Keratinocyte (primary cell): Measurements from ENCODE around the gene GDAP1L1. TPM values are rescaled to one million over a fixed set of nuclear protein-coding genes. Genes with fewer than 3 reads are reported as not detected.

Source experiments
- DNase-seq: peaks from one replicate; pipeline ENCODE4 v3.0.0-alpha.2; 2011; ENCODE audit warnings: low read depth, missing footprints, low spot score
- FAIRE-seq: peaks from 2 replicates; lab custom pipeline; 2011; peaks lifted over from hg19 to GRCh38; lab: Jason Lieb, UNC
- H2AFZ ChIP-seq: 2 replicates; pipeline ENCODE4 v1.6.0; 2012; ENCODE audit warnings: low read length, control low read depth, inconsistent platforms; ENCODE audit not compliant: control insufficient read depth
- H3K27ac ChIP-seq: 2 replicates; pipeline ENCODE4 v1.5.1; 2011; ENCODE audit warnings: low read length; ENCODE audit not compliant: control insufficient read depth, insufficient read depth
- H3K27me3 ChIP-seq: 3 replicates; pipeline ENCODE4 v1.6.0; 2011; ENCODE audit warnings: low read length; ENCODE audit not compliant: control insufficient read depth, insufficient read depth; ENCODE audit errors: extremely low read depth
- H3K36me3 ChIP-seq, 2 experiments: 2 replicates in 1 of 2; 3 replicates in 1 of 2; pipeline ENCODE4 v1.5.1; 2011; ENCODE audit warnings: low read length in 2 of 2, mild to moderate bottlenecking in 1 of 2; ENCODE audit not compliant: control insufficient read depth in 2 of 2, insufficient read depth in 2 of 2; ENCODE audit errors: extremely low read depth in 1 of 2
- H3K4me1 ChIP-seq: 3 replicates; pipeline ENCODE4 v1.5.1; 2011; ENCODE audit warnings: low read length; ENCODE audit not compliant: control insufficient read depth, insufficient read depth; ENCODE audit errors: extremely low read depth
- H3K4me2 ChIP-seq: 3 replicates; pipeline ENCODE4 v1.6.0; 2011; ENCODE audit warnings: low read depth, low read length; ENCODE audit not compliant: control insufficient read depth, insufficient read depth; ENCODE audit errors: extremely low read depth
- H3K4me3 ChIP-seq, 3 experiments: fragments of 200-600 bp in 1 of 3; sonication (generic) in 1 of 3; 2 replicates in 2 of 3; 3 replicates in 1 of 3; pipeline ENCODE4 v1.5.1; 2011 to 2016; ENCODE audit warnings: low read length in 3 of 3, mild to moderate bottlenecking in 3 of 3, control low read depth in 2 of 3, inconsistent platforms in 1 of 3, low read depth in 1 of 3, mixed read lengths in 1 of 3, mixed run types in 1 of 3, moderate library complexity in 1 of 3; ENCODE audit not compliant: control insufficient read depth in 2 of 3, insufficient read depth in 2 of 3; ENCODE audit errors: extremely low read depth in 1 of 3
- H3K79me2 ChIP-seq: 2 replicates; pipeline ENCODE4 v1.6.0; 2012; ENCODE audit warnings: low read length; ENCODE audit not compliant: control insufficient read depth, insufficient read depth
- H3K9ac ChIP-seq: 3 replicates; pipeline ENCODE4 v1.6.0; 2011; ENCODE audit warnings: low read length; ENCODE audit not compliant: control insufficient read depth, insufficient read depth; ENCODE audit errors: extremely low read depth
- H3K9me1 ChIP-seq: 3 replicates; pipeline ENCODE4 v1.6.0; 2011; ENCODE audit warnings: low read length; ENCODE audit not compliant: control insufficient read depth, insufficient read depth; ENCODE audit errors: extremely low read depth
- H3K9me3 ChIP-seq: 2 replicates; pipeline ENCODE4 v1.5.1; 2012; ENCODE audit warnings: low read depth, low read length; ENCODE audit not compliant: control insufficient read depth
- H4K20me1 ChIP-seq: 3 replicates; pipeline ENCODE4 v1.6.0; 2011; ENCODE audit warnings: low read length; ENCODE audit not compliant: control insufficient read depth, insufficient read depth; ENCODE audit errors: extremely low read depth
- EZH2 ChIP-seq: IDR thresholded peaks from one replicate; pipeline ENCODE4 v1.6.1; 2012; ENCODE audit warnings: inconsistent platforms, mild to moderate bottlenecking, low read length, moderate library complexity
- dilution Hi-C: fragments of 300-500 bp; cut with MboI; formaldehyde crosslinking; loops from one replicate; pipeline ENCODE4 v1.7.0; 2020; ENCODE audit warnings: low sequenced_read_pairs; ENCODE audit not compliant: extremely low pct_ligation_motif_present
- polyA plus RNA-seq, 5 experiments: library from polyadenylated mRNA; depleted of rRNA in 3 of 5; stranded (reverse) in 3 of 5; stranded (forward) in 1 of 5; unstranded in 1 of 5; fragments of >200 nt; gene quantifications; 1 replicate in 1 of 5; 2 replicates in 3 of 5; 3 replicates in 1 of 5; pipeline versions ENCODE4 v1.2.1 to v1.2.3, GENCODE V29; 2011 to 2012; ENCODE audit warnings: missing spikeins in 2 of 5, low read depth in 1 of 5, low replicate concordance in 1 of 5
- TF ChIP-seq, protein P1 (sequence below), 3 experiments: IDR thresholded peaks in 1 of 3; conservative IDR thresholded peaks in 1 of 3; optimal IDR thresholded peaks in 1 of 3; 2 replicates in 2 of 3; 3 replicates in 1 of 3; pipeline versions ENCODE3 to v1.5.1; 2011; ENCODE audit warnings: low read length in 3 of 3, mild to moderate bottlenecking in 3 of 3, moderate library complexity in 2 of 3, control low read depth in 1 of 3, inconsistent platforms in 1 of 3; ENCODE audit not compliant: insufficient read depth in 2 of 3; ENCODE audit errors: extremely low read depth in 1 of 3

Gene GDAP1L1
- polyA plus RNA-seq, 1 donor (not counting 4 experiments of a cell fraction or from before 2014, with no cell fraction given), result not detected

DNA sequence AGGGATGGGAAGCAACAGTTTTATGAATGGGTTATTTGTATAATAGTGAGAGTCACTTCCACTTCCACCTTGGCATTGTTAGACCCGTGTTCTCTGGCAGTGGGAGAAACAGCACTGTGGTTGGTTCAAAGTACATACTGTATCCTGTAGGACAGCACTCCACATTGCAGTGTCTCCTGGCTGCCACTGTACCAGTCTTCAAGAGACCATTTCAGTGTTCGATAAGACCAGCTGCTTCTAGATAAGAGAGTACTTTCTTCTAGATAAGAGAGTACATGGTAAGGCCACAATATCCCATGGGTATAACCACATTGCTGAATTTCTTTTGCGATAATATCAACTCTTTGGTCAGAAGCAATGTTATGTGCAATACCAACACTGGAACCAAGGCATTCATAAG is 35.1 kb downstream of the GDAP1L1 start:
- Histone ChIP-seq H3K4me3 (no peak overlapping the region), H3K4me1 (no peaks in the 10 kb centered on the region), H3K36me3 (no peaks in the 10 kb centered on the region), H4K20me1 (no peaks in the 10 kb centered on the region), H3K27ac (no peak overlapping the region), H3K9me1 (no peaks in the 10 kb centered on the region), H3K9ac (no peak overlapping the region), H3K79me2 (no peaks in the 10 kb centered on the region), H3K9me3 (no peaks in the 10 kb centered on the region), H2AFZ (no peak overlapping the region), H3K4me2 (no peak overlapping the region), H3K27me3 (no peaks in the 10 kb centered on the region)
- FAIRE-seq (no peak), DNase-seq (no peak)
- dilution Hi-C loops, result no loop called here
- TF ChIP-seq, protein P1, sequence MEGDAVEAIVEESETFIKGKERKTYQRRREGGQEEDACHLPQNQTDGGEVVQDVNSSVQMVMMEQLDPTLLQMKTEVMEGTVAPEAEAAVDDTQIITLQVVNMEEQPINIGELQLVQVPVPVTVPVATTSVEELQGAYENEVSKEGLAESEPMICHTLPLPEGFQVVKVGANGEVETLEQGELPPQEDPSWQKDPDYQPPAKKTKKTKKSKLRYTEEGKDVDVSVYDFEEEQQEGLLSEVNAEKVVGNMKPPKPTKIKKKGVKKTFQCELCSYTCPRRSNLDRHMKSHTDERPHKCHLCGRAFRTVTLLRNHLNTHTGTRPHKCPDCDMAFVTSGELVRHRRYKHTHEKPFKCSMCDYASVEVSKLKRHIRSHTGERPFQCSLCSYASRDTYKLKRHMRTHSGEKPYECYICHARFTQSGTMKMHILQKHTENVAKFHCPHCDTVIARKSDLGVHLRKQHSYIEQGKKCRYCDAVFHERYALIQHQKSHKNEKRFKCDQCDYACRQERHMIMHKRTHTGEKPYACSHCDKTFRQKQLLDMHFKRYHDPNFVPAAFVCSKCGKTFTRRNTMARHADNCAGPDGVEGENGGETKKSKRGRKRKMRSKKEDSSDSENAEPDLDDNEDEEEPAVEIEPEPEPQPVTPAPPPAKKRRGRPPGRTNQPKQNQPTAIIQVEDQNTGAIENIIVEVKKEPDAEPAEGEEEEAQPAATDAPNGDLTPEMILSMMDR (optimal IDR thresholded peaks at IDR 0.05 in 1 of 3, IDR thresholded peaks at IDR 0.05 in 1 of 3, conservative IDR thresholded peaks at IDR 0.05 in 1 of 3; ENCODE audit: extremely low read depth in 1 of 3, insufficient read depth in 2 of 3, low read length in 3 of 3), result no peak
- no peak for TF ChIP-seq EZH2

- Histone ChIP-seq H3K4me2 (no peak overlapping the region), H3K36me3 (no peaks in the 10 kb centered on the region), H3K79me2 (no peaks in the 10 kb centered on the region), H3K27ac (no peak overlapping the region), H3K4me3 (no peak overlapping the region), H3K27me3 (no peaks in the 10 kb centered on the region), H4K20me1 (no peaks in the 10 kb centered on the region), H3K9me3 (no peaks in the 10 kb centered on the region), H3K9ac (no peak overlapping the region), H3K4me1 (no peaks in the 10 kb centered on the region), H3K9me1 (no peaks in the 10 kb centered on the region), H2AFZ (no peak overlapping the region)
- no peak for FAIRE-seq
- dilution Hi-C loops, result no loop called here
- no peak for DNase-seq
- no peak for TF ChIP-seq EZH2
- TF ChIP-seq, protein P1 (optimal IDR thresholded peaks at IDR 0.05 in 1 of 3, IDR thresholded peaks at IDR 0.05 in 1 of 3, conservative IDR thresholded peaks at IDR 0.05 in 1 of 3; ENCODE audit: extremely low read depth in 1 of 3, insufficient read depth in 2 of 3, low read length in 3 of 3), result no peak
Measured at GRCh38 chr20:44284032-44284431, 36.9 kb downstream of the GDAP1L1 start.
